Measurements from ENCODE around the gene ACSS3.

Gene ACSS3

DNA sequence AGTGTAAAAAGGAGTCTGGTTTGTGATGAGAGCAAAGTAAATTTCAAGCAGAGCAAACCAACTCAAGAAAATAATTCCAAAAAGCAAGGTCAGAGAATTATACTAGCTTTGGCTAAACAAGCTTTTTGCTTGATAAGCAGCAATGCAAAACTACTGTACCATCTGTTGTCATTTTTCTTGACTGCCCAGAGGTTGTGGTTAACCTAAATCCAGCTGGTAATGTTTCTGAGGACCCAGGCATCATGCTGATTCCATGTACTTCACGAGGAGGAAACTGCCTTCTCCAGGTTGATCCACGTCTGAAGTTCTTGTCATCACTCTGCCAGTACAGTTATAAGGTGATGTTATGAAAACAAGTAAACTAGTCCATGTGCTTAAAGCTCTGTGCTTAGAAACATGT is 185.2 kb downstream of the ACSS3 start:
- no peak overlapping the region for H3K4me3 ChIP-seq (replicated peaks in 1 of 2; ENCODE audit: low read depth in 2 of 2, low read length in 2 of 2)
- TF ChIP-seq, protein P1, sequence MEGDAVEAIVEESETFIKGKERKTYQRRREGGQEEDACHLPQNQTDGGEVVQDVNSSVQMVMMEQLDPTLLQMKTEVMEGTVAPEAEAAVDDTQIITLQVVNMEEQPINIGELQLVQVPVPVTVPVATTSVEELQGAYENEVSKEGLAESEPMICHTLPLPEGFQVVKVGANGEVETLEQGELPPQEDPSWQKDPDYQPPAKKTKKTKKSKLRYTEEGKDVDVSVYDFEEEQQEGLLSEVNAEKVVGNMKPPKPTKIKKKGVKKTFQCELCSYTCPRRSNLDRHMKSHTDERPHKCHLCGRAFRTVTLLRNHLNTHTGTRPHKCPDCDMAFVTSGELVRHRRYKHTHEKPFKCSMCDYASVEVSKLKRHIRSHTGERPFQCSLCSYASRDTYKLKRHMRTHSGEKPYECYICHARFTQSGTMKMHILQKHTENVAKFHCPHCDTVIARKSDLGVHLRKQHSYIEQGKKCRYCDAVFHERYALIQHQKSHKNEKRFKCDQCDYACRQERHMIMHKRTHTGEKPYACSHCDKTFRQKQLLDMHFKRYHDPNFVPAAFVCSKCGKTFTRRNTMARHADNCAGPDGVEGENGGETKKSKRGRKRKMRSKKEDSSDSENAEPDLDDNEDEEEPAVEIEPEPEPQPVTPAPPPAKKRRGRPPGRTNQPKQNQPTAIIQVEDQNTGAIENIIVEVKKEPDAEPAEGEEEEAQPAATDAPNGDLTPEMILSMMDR (IDR thresholded peaks at IDR 0.05; ENCODE audit: low read depth, low read length) = no peak
- no peak for DNase-seq (ENCODE audit: low read depth in 2 of 2)

- no peak overlapping the region for H3K4me3 ChIP-seq (replicated peaks in 1 of 2; ENCODE audit: low read depth in 2 of 2, low read length in 2 of 2)
- TF ChIP-seq, protein P1 (IDR thresholded peaks at IDR 0.05; ENCODE audit: low read depth, low read length) = no peak
- DNase-seq (ENCODE audit: low read depth in 2 of 2) = no peak
Observed at GRCh38 chr12:81270385-81270784, 192.5 kb downstream of the ACSS3 start.

- TF ChIP-seq, protein P1 (IDR thresholded peaks at IDR 0.05; ENCODE audit: low read depth, low read length) = no peak
Observed at GRCh38 chr12:81274637-81275529, 197.0 kb downstream of the ACSS3 start.

DNA sequence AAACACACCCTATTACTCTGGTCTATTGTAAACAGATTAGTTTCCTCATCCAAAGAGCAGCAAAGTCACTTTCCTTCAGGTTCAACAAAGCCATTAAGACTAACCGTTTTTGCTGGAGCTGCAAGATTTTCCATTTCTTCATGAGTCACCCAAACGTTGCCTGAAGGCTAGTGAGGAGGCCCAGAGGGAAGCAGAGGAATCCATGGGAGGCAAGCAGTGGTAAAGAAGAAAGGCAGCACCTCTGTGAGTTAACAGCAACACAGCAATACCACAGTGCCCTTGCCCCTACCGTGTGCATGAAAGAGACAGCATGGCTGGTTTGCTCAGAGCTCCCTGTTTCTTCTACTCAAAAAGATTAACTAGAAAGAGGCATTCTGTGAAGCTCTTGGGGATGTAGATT is 206.3 kb downstream of the ACSS3 start:
- peak in 1 of 2 donors; percentile 5 for DNase-seq (ENCODE audit: low read depth in 2 of 2)
- TF ChIP-seq, protein P1 (IDR thresholded peaks at IDR 0.05; ENCODE audit: low read depth, low read length) = no peak

More at GRCh38 chr12:81274637-81275529, 197.0 kb downstream of the ACSS3 start:
- DNase-seq (ENCODE audit: low read depth in 2 of 2) = peak in 1 of 2 donors; percentile 3
- no peak overlapping the region for H3K4me3 ChIP-seq (replicated peaks in 1 of 2; ENCODE audit: low read depth in 2 of 2, low read length in 2 of 2)

GRCh38 chr12:81288651-81289050 is 210.8 kb downstream of the ACSS3 start:
- TF ChIP-seq, protein P1 (IDR thresholded peaks at IDR 0.05; ENCODE audit: low read depth, low read length) = no peak
- no peak overlapping the region for H3K4me3 ChIP-seq (replicated peaks in 1 of 2; ENCODE audit: low read depth in 2 of 2, low read length in 2 of 2)
- no peak for DNase-seq (ENCODE audit: low read depth in 2 of 2)

More for the DNA sequence above, 206.3 kb downstream of the ACSS3 start:
- H3K4me3 ChIP-seq (replicated peaks in 1 of 2; ENCODE audit: low read depth in 2 of 2, low read length in 2 of 2) = no peak overlapping the region

DNA sequence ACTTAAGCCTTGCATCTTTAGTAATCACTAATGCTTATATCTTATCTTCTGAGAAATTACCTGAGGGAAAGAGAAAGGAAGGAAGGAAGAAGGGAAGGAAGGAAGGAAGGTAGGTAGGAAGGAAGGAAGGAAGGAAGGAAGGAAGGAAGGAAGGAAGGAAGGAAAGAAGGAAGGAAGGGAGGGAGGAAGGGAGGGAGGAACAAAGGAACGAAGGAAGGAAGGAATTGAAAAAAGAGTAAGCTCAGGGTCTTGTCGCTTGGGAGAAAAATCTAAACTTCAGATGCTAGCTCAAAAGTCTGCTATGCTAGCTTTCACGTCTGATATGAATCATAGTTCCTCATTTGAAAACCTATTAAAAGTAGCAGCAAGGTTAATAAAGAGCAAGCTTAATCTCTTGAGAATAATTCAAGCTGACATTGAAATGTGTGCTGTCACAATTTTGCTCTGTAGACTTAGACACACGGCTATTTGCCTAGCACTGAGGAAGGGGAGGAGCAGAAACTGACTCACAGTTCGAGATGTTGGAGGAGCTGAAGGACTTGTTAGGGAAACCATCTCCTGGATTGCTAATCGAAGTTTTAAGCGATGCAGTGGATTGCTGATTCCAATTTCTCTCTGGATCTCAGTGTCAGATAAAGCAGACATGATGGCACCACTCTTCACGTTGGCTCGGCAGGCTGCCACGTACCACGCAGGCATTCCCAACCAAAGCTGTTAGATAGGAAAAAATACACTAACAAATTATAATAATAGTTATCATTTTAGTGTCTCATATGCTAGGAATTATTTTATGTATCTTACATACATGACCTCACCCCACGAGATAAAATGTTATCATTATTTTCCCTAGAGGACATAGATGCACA is 216.7 kb downstream of the ACSS3 start:
- DNase-seq (ENCODE audit: low read depth in 2 of 2) = peak; percentile 2 to 13
- no peak overlapping the region for H3K4me3 ChIP-seq (replicated peaks in 1 of 2; ENCODE audit: low read depth in 2 of 2, low read length in 2 of 2)
- TF ChIP-seq, protein P1 (IDR thresholded peaks at IDR 0.05; ENCODE audit: low read depth, low read length) = no peak
